Mucosa of rectum (tissue), 2 donors: ENCODE measurements around the gene DOK4.

ENCODE experiments used
- H3K27ac ChIP-seq, 2 donors: one replicate each; pipeline ENCODE4 v1.7.0; 2013; ENCODE audit warnings: inconsistent platforms in 2 of 2, low read depth in 2 of 2, low read length in 2 of 2
- H3K27me3 ChIP-seq, 2 donors: one replicate each; pipeline ENCODE4 v1.7.0; 2013; ENCODE audit warnings: low read length in 2 of 2; ENCODE audit not compliant: control insufficient read depth in 2 of 2, insufficient read depth in 2 of 2
- H3K36me3 ChIP-seq, 2 donors: one replicate each; pipeline ENCODE4 v1.7.0; 2013; ENCODE audit warnings: low read length in 2 of 2; ENCODE audit not compliant: control insufficient read depth in 2 of 2, insufficient read depth in 2 of 2
- H3K4me1 ChIP-seq, 2 donors: one replicate each; pipeline ENCODE4 v1.7.0; 2013; ENCODE audit warnings: low read length in 2 of 2, mild to moderate bottlenecking in 1 of 2; ENCODE audit not compliant: control insufficient read depth in 2 of 2, insufficient read depth in 2 of 2
- H3K4me3 ChIP-seq, 2 donors: one replicate each; pipeline ENCODE4 v1.7.0; 2013; ENCODE audit warnings: low read length in 2 of 2
- H3K9ac ChIP-seq, 2 donors: one replicate each; pipeline ENCODE4 v1.7.0; 2013; ENCODE audit warnings: low read length in 2 of 2, low read depth in 1 of 2, mild to moderate bottlenecking in 1 of 2
- H3K9me3 ChIP-seq, 2 donors: one replicate each; pipeline ENCODE4 v1.7.0; 2013; ENCODE audit warnings: low read length in 2 of 2; ENCODE audit not compliant: control insufficient read depth in 2 of 2
- donor health status: healthy.
- donor health status: Normal muscosa, but diverticular disease.

DOK4 gene

DNA sequence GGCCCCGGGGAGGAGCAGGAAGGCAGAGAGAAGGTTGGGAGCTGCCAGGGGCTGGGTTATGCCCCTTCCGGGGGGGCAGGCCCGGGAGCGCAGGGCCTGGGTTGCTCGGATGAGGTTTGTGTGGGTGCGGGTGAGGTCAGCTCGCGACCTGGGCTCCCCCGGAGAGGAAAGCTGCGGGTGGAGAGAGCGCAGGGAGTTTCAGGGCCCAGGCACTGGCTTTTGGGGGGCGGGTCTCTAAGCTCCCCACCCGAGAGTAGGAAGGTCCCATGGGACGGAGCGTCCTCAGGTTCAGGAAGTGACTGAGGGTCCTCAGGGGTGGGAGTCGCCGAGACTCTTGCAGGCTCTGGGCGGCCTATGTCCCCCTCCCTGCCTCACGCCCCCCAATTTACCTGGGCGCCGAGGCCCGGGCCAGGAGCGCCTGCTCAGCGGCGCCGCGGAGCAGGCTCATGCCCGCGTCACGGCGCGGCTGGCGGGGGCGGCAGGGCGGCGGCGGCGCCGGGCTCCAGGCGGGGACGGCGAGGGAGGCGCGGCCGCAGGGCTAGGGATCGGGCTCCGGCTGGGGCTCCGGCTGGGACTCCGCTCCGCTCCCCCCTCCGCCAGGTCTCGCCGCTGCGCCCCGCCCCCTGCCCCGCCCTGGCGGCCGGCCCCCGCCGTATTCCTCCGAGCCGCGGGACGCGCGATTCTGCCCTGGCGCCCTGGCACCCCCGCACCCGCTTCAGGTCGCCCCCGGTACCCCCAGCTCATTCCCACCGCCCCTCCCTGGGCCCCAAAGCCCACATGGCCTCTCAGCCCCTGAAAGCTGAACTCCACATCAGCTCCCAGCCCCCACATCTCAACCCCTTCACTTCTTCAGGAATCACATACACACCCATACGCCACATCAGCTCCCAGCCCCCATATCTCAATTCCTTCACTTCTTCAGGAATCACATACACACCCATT lies at the start of gene DOK4:
TSS of gene DOK4 (minus strand) at position 578 of the 942 bp plus-strand sequence. CDS start 6,986 bp downstream, outside the sequence.
- Histone ChIP-seq H3K27ac (peak within 1 kb of the TSS; percentile 77 to 84), H3K4me1 (peaks cover 13 to 21% of the 10 kb centered on the region in 2 donors), H3K4me3 (peak within 1 kb of the TSS; percentile 66 to 85), H3K36me3 (no peaks in the 10 kb centered on the region), H3K9ac (peak within 1 kb of the TSS; percentile 77 to 84), H3K27me3 (no peaks in the 10 kb centered on the region), H3K9me3 (no peaks in the 10 kb centered on the region)

GRCh38 chr16:57535680-57536305 lies 49.5 kb upstream of the DOK4 start:
- Histone ChIP-seq H3K27ac (peak overlapping the region; percentile 68 to 85), H3K4me3 (peak overlapping the region; percentile 73 to 80), H3K36me3 (no peaks in the 10 kb centered on the region), H3K27me3 (no peaks in the 10 kb centered on the region), H3K9ac (peak overlapping the region; percentile 71 to 72), H3K4me1 (peaks cover 16 to 28% of the 10 kb centered on the region in 2 donors), H3K9me3 (no peaks in the 10 kb centered on the region)

DNA sequence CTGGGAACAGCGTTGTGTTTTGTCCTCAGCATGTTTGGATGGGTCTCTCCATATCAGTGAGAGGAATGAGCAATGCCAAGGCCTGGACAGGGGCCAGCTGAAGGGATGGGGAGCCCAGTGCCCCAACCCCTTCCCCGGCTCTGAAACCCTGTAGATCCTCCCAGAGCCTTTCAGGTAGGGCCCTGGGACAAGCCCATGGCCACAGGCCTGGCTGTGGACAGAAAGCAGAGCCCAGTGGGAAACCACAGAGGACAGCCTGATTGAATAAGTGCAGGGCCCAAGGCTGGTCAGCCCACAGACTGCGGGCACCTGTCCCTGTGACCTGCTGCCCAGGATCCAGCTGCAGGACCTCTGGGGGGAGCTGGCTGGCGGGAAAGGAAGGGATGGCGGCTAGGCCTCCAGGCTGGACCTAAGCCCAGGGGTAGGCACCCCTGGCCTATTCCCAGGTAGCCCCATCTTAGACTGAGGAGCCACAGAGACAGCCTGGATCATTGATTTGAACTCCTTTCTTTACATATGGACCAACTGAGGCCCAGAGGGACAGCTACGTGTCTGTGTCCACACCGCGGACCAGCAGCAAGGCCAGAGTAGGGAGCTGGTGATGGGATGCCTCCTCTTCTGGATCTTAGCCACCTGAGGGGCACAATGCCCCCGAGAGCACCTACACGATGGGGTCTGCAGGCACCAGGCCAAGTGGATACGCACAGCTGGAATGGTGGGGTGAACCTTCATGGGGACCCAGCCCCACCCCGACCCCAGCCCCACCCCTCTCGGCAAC lies 48.8 kb upstream of the DOK4 start:
- Histone ChIP-seq H3K27ac (peak overlapping the region in 1 of 2 donors; percentile 72), H3K4me1 (peaks cover 17 to 35% of the 10 kb centered on the region in 2 donors), H3K36me3 (no peaks in the 10 kb centered on the region), H3K9me3 (no peaks in the 10 kb centered on the region), H3K27me3 (no peaks in the 10 kb centered on the region), H3K9ac (no peak overlapping the region), H3K4me3 (peak overlapping the region; percentile 73 to 80)

DNA sequence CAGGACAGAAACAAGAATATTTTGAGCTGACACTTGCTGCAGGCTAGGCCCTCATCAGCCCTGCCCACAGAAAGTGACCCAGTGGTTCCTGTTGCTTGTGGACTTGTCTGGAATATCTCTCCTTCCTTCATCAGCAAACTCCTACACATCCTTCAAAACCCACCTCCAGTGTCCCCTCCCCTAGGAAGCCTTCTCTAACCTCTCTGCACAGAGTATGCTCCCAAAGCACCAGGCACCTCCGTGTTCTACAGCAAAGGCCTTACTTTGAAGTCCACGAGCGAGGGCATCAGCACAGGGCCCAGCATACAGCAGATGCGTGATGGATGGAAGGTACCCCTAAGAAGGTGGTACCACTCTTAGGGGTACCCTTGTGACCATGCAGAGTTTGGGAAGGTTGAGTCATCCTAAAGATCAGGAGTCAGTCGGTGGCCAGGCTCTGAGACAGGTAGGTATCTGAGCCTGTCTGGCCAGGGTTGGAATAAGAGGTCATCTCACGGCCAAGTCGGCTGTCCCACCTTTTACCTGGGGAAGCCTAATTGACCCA lies 48.1 kb upstream of the DOK4 start:
- no peak overlapping the region for H3K4me3 ChIP-seq
- H3K4me1 ChIP-seq, result peaks cover 21 to 34% of the 10 kb centered on the region in 2 donors
- H3K9ac ChIP-seq, result no peak overlapping the region
- no peaks in the 10 kb centered on the region for H3K36me3 ChIP-seq
- H3K27ac ChIP-seq, result no peak overlapping the region
- H3K9me3 ChIP-seq, result no peaks in the 10 kb centered on the region
- no peaks in the 10 kb centered on the region for H3K27me3 ChIP-seq

DNA sequence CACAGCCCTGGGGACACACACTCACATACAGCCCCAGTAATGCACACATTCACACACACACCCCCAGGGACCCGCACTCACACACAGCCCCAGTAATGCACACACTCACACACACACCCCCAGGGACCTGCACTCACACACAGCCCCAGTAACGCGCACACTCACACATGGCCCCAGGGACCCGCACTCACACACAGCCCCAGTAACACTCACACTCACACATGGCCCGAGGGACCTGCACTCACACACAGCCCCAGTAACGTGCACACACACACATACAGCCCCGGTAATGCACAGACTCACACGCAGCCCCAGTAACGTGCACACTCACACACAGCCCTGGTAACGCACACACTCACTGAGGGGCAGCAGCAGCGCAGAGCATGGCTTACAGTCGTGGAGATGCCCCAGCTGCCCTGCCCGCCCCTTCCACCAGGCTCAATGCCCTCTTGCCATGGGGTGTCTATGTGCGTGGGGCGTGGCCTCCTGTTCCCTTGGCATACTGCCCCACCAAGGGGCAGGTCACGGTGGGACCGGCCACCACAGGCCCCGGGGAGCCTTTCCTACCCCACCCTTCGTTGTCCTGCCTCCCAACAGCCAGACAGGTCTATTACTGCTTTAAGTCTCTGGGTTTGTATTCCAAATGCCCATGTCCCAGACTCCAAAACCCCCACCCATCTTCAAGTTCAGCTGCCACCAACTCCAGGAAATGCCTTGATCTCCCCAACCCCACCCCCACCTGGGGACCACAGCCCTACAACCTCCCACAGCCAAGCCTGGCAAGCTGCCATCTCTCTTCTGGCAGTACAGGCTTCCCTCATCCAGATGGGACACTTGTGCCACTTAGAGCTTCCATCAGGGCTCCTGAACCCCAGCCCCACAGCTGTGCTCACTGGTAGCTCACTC lies 47.4 kb upstream of the DOK4 start:
- no peaks in the 10 kb centered on the region for H3K9me3 ChIP-seq
- peaks cover 21 to 34% of the 10 kb centered on the region in 2 donors for H3K4me1 ChIP-seq
- H3K27me3 ChIP-seq, result no peaks in the 10 kb centered on the region
- no peak overlapping the region for H3K9ac ChIP-seq
- H3K36me3 ChIP-seq, result no peaks in the 10 kb centered on the region
- no peak overlapping the region for H3K4me3 ChIP-seq
- H3K27ac ChIP-seq, result no peak overlapping the region

DNA sequence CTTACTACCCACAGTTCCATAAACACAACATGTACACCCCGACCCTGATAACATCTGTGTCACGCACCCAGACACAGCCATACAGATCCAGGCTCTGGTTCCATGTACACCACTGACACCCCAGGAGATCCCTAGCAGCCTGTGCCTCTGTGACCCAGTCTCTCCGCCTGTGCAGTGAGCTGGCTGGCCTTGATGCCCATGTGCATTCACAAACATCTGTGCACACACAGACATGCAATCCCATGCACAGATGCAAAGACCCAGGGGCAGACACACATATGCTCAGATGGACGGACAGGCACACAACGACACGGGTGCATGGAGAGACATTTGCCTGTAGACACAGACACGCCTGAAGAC lies 46.0 kb upstream of the DOK4 start:
- peaks cover 0 to 4% of the 10 kb centered on the region in 2 donors for H3K36me3 ChIP-seq
- peaks cover 23 to 25% of the 10 kb centered on the region in 2 donors for H3K4me1 ChIP-seq
- H3K9ac ChIP-seq, result no peak overlapping the region
- no peaks in the 10 kb centered on the region for H3K9me3 ChIP-seq
- H3K4me3 ChIP-seq, result no peak overlapping the region
- no peak overlapping the region for H3K27ac ChIP-seq
- H3K27me3 ChIP-seq, result no peaks in the 10 kb centered on the region

DNA sequence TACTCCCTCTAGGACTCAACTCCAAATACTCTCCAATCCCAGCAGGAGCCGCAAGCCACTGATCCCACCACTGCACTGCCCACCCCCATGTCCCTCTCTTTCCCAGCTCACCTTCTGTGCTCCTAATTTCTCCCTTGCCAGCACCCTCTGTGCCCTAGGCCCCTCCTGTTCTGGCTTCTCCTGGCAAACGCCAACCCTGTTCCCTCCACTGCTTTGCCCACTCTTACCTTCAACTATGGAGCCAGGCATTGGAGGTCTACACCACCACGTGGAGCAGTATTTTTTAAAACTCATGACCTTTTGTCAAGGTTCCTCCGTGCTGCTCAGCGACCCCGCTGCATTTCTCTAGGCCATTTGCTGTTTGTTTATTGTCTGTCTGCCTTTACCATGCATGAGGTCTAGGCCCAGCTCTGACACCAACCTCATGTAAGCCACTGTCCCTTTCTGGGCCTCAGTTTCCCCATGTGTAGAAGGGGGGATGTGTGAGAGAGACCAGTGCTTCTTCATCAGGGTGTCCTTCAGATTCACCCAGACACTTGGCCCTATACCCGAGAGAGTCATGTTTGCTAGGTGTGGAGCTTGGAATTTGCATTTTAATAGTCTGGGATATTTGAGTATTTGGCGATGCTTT lies 45.5 kb upstream of the DOK4 start:
- peaks cover 0 to 4% of the 10 kb centered on the region in 2 donors for H3K36me3 ChIP-seq
- no peaks in the 10 kb centered on the region for H3K9me3 ChIP-seq
- H3K4me3 ChIP-seq, result no peak overlapping the region
- H3K27me3 ChIP-seq, result no peaks in the 10 kb centered on the region
- no peak overlapping the region for H3K9ac ChIP-seq
- H3K4me1 ChIP-seq, result peaks cover 23 to 25% of the 10 kb centered on the region in 2 donors
- no peak overlapping the region for H3K27ac ChIP-seq

- Histone ChIP-seq H3K36me3 (peaks cover 0 to 4% of the 10 kb centered on the region in 2 donors), H3K9ac (no peak overlapping the region), H3K4me3 (no peak overlapping the region), H3K27ac (no peak overlapping the region), H3K4me1 (peaks cover 23 to 25% of the 10 kb centered on the region in 2 donors), H3K27me3 (no peaks in the 10 kb centered on the region), H3K9me3 (no peaks in the 10 kb centered on the region)
Measured at GRCh38 chr16:57531253-57531575, 44.9 kb upstream of the DOK4 start.
